Measurements from ENCODE around the gene FRMD4A. TPM values are rescaled to one million over a fixed set of nuclear protein-coding genes. Genes with fewer than 3 reads are reported as not detected.

FRMD4A gene
- total and polyA plus RNA-seq, 10 of the 15 experiments (the other 5 are each of a cell fraction or from before 2014, with no cell fraction given): 17.8 to 75.2 (median 39.1) TPM

DNA sequence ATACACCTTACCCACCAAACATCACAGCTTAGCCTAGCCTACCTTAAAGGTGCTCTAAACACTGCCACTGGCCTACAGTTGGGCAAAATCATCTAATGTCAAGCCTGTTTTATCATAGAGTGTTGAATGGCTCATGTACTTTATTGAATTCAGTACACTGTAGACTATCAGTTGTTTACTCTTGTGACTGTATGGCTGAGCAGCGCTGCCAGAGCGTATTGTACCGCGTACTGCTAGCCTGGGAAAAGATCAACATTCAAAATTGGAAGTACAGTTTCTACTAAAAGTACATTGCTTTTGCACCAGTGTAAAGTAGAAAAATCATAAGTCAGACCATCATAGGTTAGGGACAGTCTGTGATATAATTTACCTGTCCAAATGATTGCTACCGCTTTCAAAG lies 517.2 kb downstream of the FRMD4A start:
- ChIA-PET RAD21 (ENCODE audit: unreplicated experiment) (no interaction called here), CTCF (no interaction called here)

More for the DNA sequence above, 517.2 kb downstream of the FRMD4A start:
- H3K4me1 ChIP-seq (ENCODE audit: control insufficient read depth, insufficient read depth, low read length): peaks cover 12% of the 10 kb centered on the region
- POLR2A ChIA-PET: no interaction called here
- FAIRE-seq (no peak), ATAC-seq (no peak), DNase-seq (ENCODE audit: low read depth, low spot score) (no peak)
- peaks cover 0 to 2% of the 10 kb centered on the region in 2 experiments; a peak in 3 of 4 replicates for H3K36me3 ChIP-seq (ENCODE audit: control insufficient read depth in 2 of 2, insufficient read depth in 2 of 2, low read length in 1 of 2)
- no peak overlapping the region for H3K27ac ChIP-seq (ENCODE audit: control insufficient read depth, insufficient read depth)
- SMC1A ChIA-PET (ENCODE audit: uncharacterized antibody, unreplicated experiment): interaction anchor here (0.9 to 1.2 kb wide), 2 partner anchors 19 to 30 kb away, joined by 3 read pairs; no protein-coding TSS in a partner anchor
- peaks cover 12% of the 10 kb centered on the region for H3K9me3 ChIP-seq (replicated peaks; ENCODE audit: control insufficient read depth, insufficient read depth, low read length)
- H3K79me2 ChIP-seq (ENCODE audit: control insufficient read depth, insufficient read depth, low read length): no peaks in the 10 kb centered on the region
- no TSS peak for BruUV-seq (replicated peaks)
- WGBS (ENCODE audit: insufficient coverage, insufficient replicate concordance, low lambda C conversion rate, missing lambda C conversion rate): 97% methylated on average over 5 of the region's 5 CpGs
- in situ Hi-C loops (cut with MboI): no loop called here
- intact Hi-C loops (cut with micrococcal nuclease; ENCODE audit: unreplicated experiment): no loop called here
- H3K4me2 ChIP-seq (ENCODE audit: control insufficient read depth, insufficient read depth): no peak overlapping the region
- no peaks in the 10 kb centered on the region for H4K20me1 ChIP-seq (ENCODE audit: control insufficient read depth, insufficient read depth)
- H3K27me3 ChIP-seq (replicated peaks in 1 of 2; ENCODE audit: control insufficient read depth in 2 of 2, insufficient read depth in 2 of 2, low read length in 1 of 2): no peaks in the 10 kb centered on the region
- TF ChIP-seq PRDM15 (CRISPR knock-in tag; IDR thresholded peaks at IDR 0.05): no peak
- no peak for TF ChIP-seq EED (IDR thresholded peaks at IDR 0.05; ENCODE audit: low read depth)
- TF ChIP-seq FOS (IDR thresholded peaks at IDR 0.05; ENCODE audit: borderline replicate concordance, extremely low read depth, insufficient read length): no peak
- TF ChIP-seq JUNB (IDR thresholded peaks at IDR 0.05): no peak
- TF ChIP-seq LARP7 (IDR thresholded peaks at IDR 0.05): no peak
- TF ChIP-seq SMARCA5 (IDR thresholded peaks at IDR 0.05): no peak
- H3K9ac ChIP-seq (ENCODE audit: control insufficient read depth, insufficient read depth, low read length): no peak overlapping the region
- H2AFZ ChIP-seq (ENCODE audit: control insufficient read depth, low read depth, low read length): no peak overlapping the region
- H3K4me3 ChIP-seq: no peak overlapping the region

All from GM12878 (cell line).